GM23338 (cell line): ENCODE measurements around the gene DPPA4. TPM values are rescaled to one million over a fixed set of nuclear protein-coding genes. Genes with fewer than 3 reads are reported as not detected.

Experiments used
- ATAC-seq: fragments of 200-7000 bp; cut with Tn5 transposase; 3 replicates; pipeline ENCODE4 v1.9.1; 2020
- DNase-seq: peaks from one replicate; pipeline ENCODE4 v3.0.0-alpha.2; 2015; ENCODE audit warnings: low spot score
- H2AFZ ChIP-seq: fragments of 200-600 bp; sonication (generic); 2 replicates; pipeline ENCODE4 v1.8.0; 2016; ENCODE audit warnings: antibody characterized with exemption, mild to moderate bottlenecking, moderate library complexity
- H3F3A ChIP-seq: fragments of 200-600 bp; sonication (generic); replicated peaks from 2 replicates; pipeline ENCODE4 v1.8.0; 2017; ENCODE audit warnings: antibody characterized with exemption, mixed run types, low read depth
- H3K27ac ChIP-seq: fragments of 200-600 bp; sonication (generic); 2 replicates; pipeline ENCODE4 v1.6.1; 2016; ENCODE audit warnings: low read depth
- H3K27me3 ChIP-seq: fragments of 200-600 bp; sonication (generic); 2 replicates; pipeline ENCODE4 v1.8.0; 2016; ENCODE audit warnings: mild to moderate bottlenecking, mixed run types, moderate library complexity; ENCODE audit not compliant: insufficient read depth
- H3K36me3 ChIP-seq: fragments of 200-600 bp; sonication (generic); 2 replicates; pipeline ENCODE4 v1.8.0; 2016; ENCODE audit warnings: mild to moderate bottlenecking; ENCODE audit not compliant: insufficient read depth
- H3K4me1 ChIP-seq: fragments of 200-600 bp; sonication (generic); 2 replicates; pipeline ENCODE4 v1.8.0; 2016; ENCODE audit warnings: mild to moderate bottlenecking, moderate library complexity; ENCODE audit not compliant: insufficient read depth
- H3K4me2 ChIP-seq: fragments of 200-600 bp; sonication (generic); 2 replicates; pipeline ENCODE4 v1.7.1; 2017; ENCODE audit warnings: mixed run types
- H3K4me3 ChIP-seq: fragments of 200-600 bp; sonication (generic); 2 replicates; pipeline ENCODE4 v1.6.1; 2016; ENCODE audit warnings: mixed run types
- H3K79me2 ChIP-seq: fragments of 200-600 bp; sonication (generic); replicated peaks from 2 replicates; pipeline ENCODE4 v1.8.0; 2017; ENCODE audit warnings: mild to moderate bottlenecking; ENCODE audit not compliant: insufficient read depth
- H3K9me2 ChIP-seq: fragments of 200-600 bp; sonication (generic); 2 replicates; pipeline ENCODE4 v1.8.0; 2017; ENCODE audit not compliant: insufficient read depth
- H4K20me1 ChIP-seq: fragments of 200-600 bp; sonication (generic); replicated peaks from 2 replicates; pipeline ENCODE4 v1.8.0; 2017; ENCODE audit warnings: mild to moderate bottlenecking; ENCODE audit not compliant: insufficient read depth
- H3K27ac Mint-ChIP-seq: 2 replicates; pipeline ENCODE4 v1.8.0; 2020; ENCODE audit warnings: inconsistent platforms, mild to moderate bottlenecking, moderate library complexity, mixed read lengths
- H3K27me3 Mint-ChIP-seq: 3 replicates; pipeline ENCODE4 v1.8.0; 2022; ENCODE audit warnings: low read depth, mild to moderate bottlenecking, moderate library complexity, mixed read lengths, inconsistent platforms; ENCODE audit not compliant: insufficient read depth, poor library complexity
- H3K36me3 Mint-ChIP-seq: 3 replicates; pipeline ENCODE4 v1.8.0; 2021; ENCODE audit warnings: low read depth, mild to moderate bottlenecking, inconsistent platforms, moderate library complexity, mixed read lengths
- H3K4me1 Mint-ChIP-seq: 3 replicates; pipeline ENCODE4 v1.8.0; 2020; ENCODE audit warnings: mild to moderate bottlenecking, inconsistent platforms, mixed read lengths
- H3K4me3 Mint-ChIP-seq: 3 replicates; pipeline ENCODE4 v1.8.0; 2021; ENCODE audit warnings: moderate library complexity, mild to moderate bottlenecking, inconsistent platforms, mixed read lengths
- H3K9me3 Mint-ChIP-seq: 3 replicates; pipeline ENCODE4 v1.8.0; 2020; ENCODE audit warnings: moderate library complexity, mild to moderate bottlenecking, inconsistent platforms, mixed read lengths
- CREB1 ChIP-seq: fragments of 250-450 bp; sonication (Bioruptor Pico); IDR thresholded peaks from 2 replicates; pipeline ENCODE4 v1.5.0; 2020; ENCODE audit warnings: low read depth, mild to moderate bottlenecking, moderate library complexity
- JUNB ChIP-seq: IDR thresholded peaks from one replicate; pipeline ENCODE4 v1.6.1; 2016; ENCODE audit warnings: antibody characterized with exemption; ENCODE audit not compliant: unreplicated experiment
- NANOG ChIP-seq: IDR thresholded peaks from 2 replicates; pipeline ENCODE4 v1.6.1; 2016; ENCODE audit warnings: antibody characterized with exemption, borderline replicate concordance
- POLR2AphosphoS5 ChIP-seq: IDR thresholded peaks from 2 replicates; pipeline ENCODE4 v1.6.1; 2016; ENCODE audit warnings: antibody characterized with exemption, low read depth
- ZNF114 ChIP-seq: fragments of 250-450 bp; sonication (Bioruptor Pico); IDR thresholded peaks from 2 replicates; pipeline ENCODE4 v1.5.0; 2020; ENCODE audit warnings: mild to moderate bottlenecking, moderate library complexity
- ZNF331 ChIP-seq: fragments of 250-450 bp; sonication (Bioruptor Pico); IDR thresholded peaks from 2 replicates; pipeline ENCODE4 v1.5.0; 2020; ENCODE audit warnings: low read depth, mild to moderate bottlenecking, moderate library complexity
- polyA plus RNA-seq: library from polyadenylated mRNA; unstranded; fragments of >200 nt; fragmentation: Nextera tagmentation; extraction: Ambion mirVana; gene quantifications from 2 replicates; pipeline ENCODE4 v1.2.1, GENCODE V29; 2016
- small RNA-seq: library from RNA; depleted of rRNA; stranded (forward); fragments of <200 nt; gene quantifications from one replicate; pipeline ENCODE3, GENCODE V24; 2014; ENCODE audit warnings: low replicate concordance
- total RNA-seq: library from RNA; depleted of rRNA; stranded (reverse); fragments of >200 nt; shearing (Covaris generic); gene quantifications from 2 replicates; pipeline ENCODE4 v1.2.3, GENCODE V29; 2014; rRNA removed
- TF ChIP-seq, protein P1 (sequence below): IDR thresholded peaks from one replicate; pipeline ENCODE4 v1.6.1; 2018; ENCODE audit warnings: antibody characterized with exemption; ENCODE audit not compliant: unreplicated experiment
- TF ChIP-seq, protein P2 (sequence below): fragments of 250-450 bp; sonication (Bioruptor Pico); IDR thresholded peaks from 2 replicates; pipeline ENCODE4 v1.5.0; 2020; ENCODE audit warnings: mild to moderate bottlenecking, moderate library complexity

Gene DPPA4
- total and polyA plus RNA-seq, 2 experiments from 2014 or later: 546 to 878 TPM

DNA sequence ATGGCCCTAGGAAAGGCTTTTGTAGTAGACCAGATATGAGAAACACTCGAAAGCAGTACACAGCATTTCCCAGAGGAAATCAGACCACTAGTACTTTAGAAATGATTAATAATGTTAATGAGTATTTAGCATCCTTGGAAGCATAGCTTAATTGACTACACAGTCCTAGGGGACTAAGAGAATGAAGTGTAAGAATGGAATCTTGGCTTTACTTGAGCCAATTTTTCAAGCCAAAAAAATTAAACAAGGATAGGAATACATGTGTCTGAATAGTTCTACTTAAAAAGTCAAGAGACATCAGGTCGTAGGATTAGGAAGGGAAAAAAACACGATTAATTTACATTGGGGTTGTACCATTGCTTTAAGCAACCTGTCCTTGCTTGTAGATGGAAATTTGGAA is 59.2 kb downstream of the DPPA4 start:
- ATAC-seq (no peak), DNase-seq (no peak)
- no peaks in the 10 kb centered on the region for H3K36me3 ChIP-seq
- H3K27me3 ChIP-seq: no peaks in the 10 kb centered on the region
- Mint-ChIP-seq H3K9me3 (no peaks in the 10 kb centered on the region), H3K27ac (no peak overlapping the region), H3K4me1 (peaks cover 17% of the 10 kb centered on the region), H3K4me3 (no peak overlapping the region), H3K36me3 (no peaks in the 10 kb centered on the region; the same call in 2 of the 3 replicates), H3K27me3 (no peaks in the 10 kb centered on the region)
- no peak overlapping the region for H2AFZ ChIP-seq
- H3K4me2 ChIP-seq: no peak overlapping the region
- H3K9me2 ChIP-seq: peaks cover 4% of the 10 kb centered on the region; the same call in 1 of the 2 replicates
- TF ChIP-seq CREB1 (CRISPR knock-in tag): no peak
- TF ChIP-seq NANOG: no peak
- TF ChIP-seq, protein P1, sequence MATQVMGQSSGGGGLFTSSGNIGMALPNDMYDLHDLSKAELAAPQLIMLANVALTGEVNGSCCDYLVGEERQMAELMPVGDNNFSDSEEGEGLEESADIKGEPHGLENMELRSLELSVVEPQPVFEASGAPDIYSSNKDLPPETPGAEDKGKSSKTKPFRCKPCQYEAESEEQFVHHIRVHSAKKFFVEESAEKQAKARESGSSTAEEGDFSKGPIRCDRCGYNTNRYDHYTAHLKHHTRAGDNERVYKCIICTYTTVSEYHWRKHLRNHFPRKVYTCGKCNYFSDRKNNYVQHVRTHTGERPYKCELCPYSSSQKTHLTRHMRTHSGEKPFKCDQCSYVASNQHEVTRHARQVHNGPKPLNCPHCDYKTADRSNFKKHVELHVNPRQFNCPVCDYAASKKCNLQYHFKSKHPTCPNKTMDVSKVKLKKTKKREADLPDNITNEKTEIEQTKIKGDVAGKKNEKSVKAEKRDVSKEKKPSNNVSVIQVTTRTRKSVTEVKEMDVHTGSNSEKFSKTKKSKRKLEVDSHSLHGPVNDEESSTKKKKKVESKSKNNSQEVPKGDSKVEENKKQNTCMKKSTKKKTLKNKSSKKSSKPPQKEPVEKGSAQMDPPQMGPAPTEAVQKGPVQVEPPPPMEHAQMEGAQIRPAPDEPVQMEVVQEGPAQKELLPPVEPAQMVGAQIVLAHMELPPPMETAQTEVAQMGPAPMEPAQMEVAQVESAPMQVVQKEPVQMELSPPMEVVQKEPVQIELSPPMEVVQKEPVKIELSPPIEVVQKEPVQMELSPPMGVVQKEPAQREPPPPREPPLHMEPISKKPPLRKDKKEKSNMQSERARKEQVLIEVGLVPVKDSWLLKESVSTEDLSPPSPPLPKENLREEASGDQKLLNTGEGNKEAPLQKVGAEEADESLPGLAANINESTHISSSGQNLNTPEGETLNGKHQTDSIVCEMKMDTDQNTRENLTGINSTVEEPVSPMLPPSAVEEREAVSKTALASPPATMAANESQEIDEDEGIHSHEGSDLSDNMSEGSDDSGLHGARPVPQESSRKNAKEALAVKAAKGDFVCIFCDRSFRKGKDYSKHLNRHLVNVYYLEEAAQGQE: no peak
- TF ChIP-seq POLR2AphosphoS5: no peak
- TF ChIP-seq JUNB: no peak
- TF ChIP-seq, protein P2, sequence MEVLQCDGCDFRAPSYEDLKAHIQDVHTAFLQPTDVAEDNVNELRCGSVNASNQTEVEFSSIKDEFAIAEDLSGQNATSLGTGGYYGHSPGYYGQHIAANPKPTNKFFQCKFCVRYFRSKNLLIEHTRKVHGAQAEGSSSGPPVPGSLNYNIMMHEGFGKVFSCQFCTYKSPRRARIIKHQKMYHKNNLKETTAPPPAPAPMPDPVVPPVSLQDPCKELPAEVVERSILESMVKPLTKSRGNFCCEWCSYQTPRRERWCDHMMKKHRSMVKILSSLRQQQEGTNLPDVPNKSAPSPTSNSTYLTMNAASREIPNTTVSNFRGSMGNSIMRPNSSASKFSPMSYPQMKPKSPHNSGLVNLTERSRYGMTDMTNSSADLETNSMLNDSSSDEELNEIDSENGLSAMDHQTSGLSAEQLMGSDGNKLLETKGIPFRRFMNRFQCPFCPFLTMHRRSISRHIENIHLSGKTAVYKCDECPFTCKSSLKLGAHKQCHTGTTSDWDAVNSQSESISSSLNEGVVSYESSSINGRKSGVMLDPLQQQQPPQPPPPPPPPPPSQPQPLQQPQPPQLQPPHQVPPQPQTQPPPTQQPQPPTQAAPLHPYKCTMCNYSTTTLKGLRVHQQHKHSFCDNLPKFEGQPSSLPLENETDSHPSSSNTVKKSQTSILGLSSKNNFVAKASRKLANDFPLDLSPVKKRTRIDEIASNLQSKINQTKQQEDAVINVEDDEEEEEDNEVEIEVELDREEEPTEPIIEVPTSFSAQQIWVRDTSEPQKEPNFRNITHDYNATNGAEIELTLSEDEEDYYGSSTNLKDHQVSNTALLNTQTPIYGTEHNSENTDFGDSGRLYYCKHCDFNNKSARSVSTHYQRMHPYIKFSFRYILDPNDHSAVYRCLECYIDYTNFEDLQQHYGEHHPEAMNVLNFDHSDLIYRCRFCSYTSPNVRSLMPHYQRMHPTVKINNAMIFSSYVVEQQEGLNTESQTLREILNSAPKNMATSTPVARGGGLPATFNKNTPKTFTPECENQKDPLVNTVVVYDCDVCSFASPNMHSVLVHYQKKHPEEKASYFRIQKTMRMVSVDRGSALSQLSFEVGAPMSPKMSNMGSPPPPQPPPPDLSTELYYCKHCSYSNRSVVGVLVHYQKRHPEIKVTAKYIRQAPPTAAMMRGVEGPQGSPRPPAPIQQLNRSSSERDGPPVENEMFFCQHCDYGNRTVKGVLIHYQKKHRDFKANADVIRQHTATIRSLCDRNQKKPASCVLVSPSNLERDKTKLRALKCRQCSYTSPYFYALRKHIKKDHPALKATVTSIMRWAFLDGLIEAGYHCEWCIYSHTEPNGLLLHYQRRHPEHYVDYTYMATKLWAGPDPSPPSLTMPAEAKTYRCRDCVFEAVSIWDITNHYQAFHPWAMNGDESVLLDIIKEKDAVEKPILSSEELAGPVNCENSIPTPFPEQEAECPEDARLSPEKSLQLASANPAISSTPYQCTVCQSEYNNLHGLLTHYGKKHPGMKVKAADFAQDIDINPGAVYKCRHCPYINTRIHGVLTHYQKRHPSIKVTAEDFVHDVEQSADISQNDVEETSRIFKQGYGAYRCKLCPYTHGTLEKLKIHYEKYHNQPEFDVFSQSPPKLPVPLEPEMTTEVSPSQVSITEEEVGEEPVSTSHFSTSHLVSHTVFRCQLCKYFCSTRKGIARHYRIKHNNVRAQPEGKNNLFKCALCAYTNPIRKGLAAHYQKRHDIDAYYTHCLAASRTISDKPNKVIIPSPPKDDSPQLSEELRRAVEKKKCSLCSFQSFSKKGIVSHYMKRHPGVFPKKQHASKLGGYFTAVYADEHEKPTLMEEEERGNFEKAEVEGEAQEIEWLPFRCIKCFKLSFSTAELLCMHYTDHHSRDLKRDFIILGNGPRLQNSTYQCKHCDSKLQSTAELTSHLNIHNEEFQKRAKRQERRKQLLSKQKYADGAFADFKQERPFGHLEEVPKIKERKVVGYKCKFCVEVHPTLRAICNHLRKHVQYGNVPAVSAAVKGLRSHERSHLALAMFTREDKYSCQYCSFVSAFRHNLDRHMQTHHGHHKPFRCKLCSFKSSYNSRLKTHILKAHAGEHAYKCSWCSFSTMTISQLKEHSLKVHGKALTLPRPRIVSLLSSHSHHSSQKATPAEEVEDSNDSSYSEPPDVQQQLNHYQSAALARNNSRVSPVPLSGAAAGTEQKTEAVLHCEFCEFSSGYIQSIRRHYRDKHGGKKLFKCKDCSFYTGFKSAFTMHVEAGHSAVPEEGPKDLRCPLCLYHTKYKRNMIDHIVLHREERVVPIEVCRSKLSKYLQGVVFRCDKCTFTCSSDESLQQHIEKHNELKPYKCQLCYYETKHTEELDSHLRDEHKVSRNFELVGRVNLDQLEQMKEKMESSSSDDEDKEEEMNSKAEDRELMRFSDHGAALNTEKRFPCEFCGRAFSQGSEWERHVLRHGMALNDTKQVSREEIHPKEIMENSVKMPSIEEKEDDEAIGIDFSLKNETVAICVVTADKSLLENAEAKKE: no peak
- TF ChIP-seq ZNF331 (CRISPR knock-in tag): no peak
- TF ChIP-seq ZNF114 (CRISPR knock-in tag): no peak
- no peaks in the 10 kb centered on the region for H4K20me1 ChIP-seq
- peaks cover 9% of the 10 kb centered on the region; the same call in 1 of the 2 replicates for H3K4me1 ChIP-seq
- H3F3A ChIP-seq: no peaks in the 10 kb centered on the region
- H3K4me3 ChIP-seq: no peak overlapping the region
- H3K27ac ChIP-seq: no peak overlapping the region
- H3K79me2 ChIP-seq: no peaks in the 10 kb centered on the region

Small RNAs within 50 kb of the gene (small RNA-seq; reads per million reads assigned to genes)
- gene AC124945.1 (not detected), gene RF00017 (not detected)

Other genes with a start within 250 kb of the DPPA4 start
- gene MORC1, start 219.4 kb downstream of the DPPA4 start, total RNA-seq: not detected in 2 replicates
- gene MORC1, start 219.4 kb downstream of the DPPA4 start, polyA plus RNA-seq: not detected in 2 replicates
- gene C3orf85, start 200.8 kb downstream of the DPPA4 start, total RNA-seq: not detected in 2 replicates
- gene C3orf85, start 200.8 kb downstream of the DPPA4 start, polyA plus RNA-seq: not detected in 2 replicates
- 9.3 and 14.3 TPM in 2 replicates for gene DPPA2, start 21.0 kb downstream of the DPPA4 start, total RNA-seq
- 18.9 and 21.5 TPM in 2 replicates for gene DPPA2, start 21.0 kb downstream of the DPPA4 start, polyA plus RNA-seq